CD4-positive, alpha-beta T cell (primary cell): ENCODE data around the gene MCTP1. TPM values are rescaled to one million over a fixed set of nuclear protein-coding genes. Genes with fewer than 3 reads are reported as not detected.

Experiments used
- ATAC-seq: fragments of 200-7000 bp; cut with Tn5 transposase; one replicate; pipeline ENCODE4 v1.10.0; 2022; ENCODE audit warnings: mild to moderate bottlenecking; ENCODE audit not compliant: poor library complexity
- CTCF ChIA-PET: fragments of 350-600 bp; sonication (Branson Sonifier 250); formaldehyde crosslinking; loops from one replicate; lab custom pipeline; 2021; ENCODE audit warnings: antibody characterized with exemption, inconsistent platforms; lab: Charles Lee
- POLR2A ChIA-PET: fragments of 350-600 bp; sonication (Branson Sonifier 250); formaldehyde crosslinking; loops from one replicate; lab custom pipeline; 2021; ENCODE audit warnings: antibody characterized with exemption, inconsistent platforms; lab: Charles Lee
- DNase-seq, 14 experiments: peaks; one replicate each; pipeline ENCODE4 v3.0.0-alpha.2; 2013 to 2020; ENCODE audit warnings: mixed read lengths in 2 of 14
- H3K27ac ChIP-seq, 2 donors: one replicate each; pipeline versions ENCODE4 v1.5.1 to v1.7.0; 2013; ENCODE audit warnings: low read length in 2 of 2, low read depth in 1 of 2, mild to moderate bottlenecking in 1 of 2
- H3K27me3 ChIP-seq, 2 experiments: 1 replicate in 1 of 2; 2 replicates in 1 of 2; pipeline versions ENCODE4 v1.6.1 to v1.7.0; 2013; ENCODE audit warnings: low read length in 2 of 2, control low read depth in 1 of 2, mild to moderate bottlenecking in 1 of 2, moderate library complexity in 1 of 2; ENCODE audit not compliant: insufficient read depth in 2 of 2, control insufficient read depth in 1 of 2
- H3K36me3 ChIP-seq: one replicate; pipeline ENCODE4 v1.6.1; 2013; ENCODE audit warnings: low read length, control low read depth; ENCODE audit not compliant: insufficient read depth
- H3K4me1 ChIP-seq: one replicate; pipeline ENCODE4 v1.6.1; 2013; ENCODE audit warnings: low read length, control low read depth; ENCODE audit not compliant: insufficient read depth
- H3K4me3 ChIP-seq: one replicate; pipeline ENCODE4 v1.5.1; 2013; ENCODE audit warnings: mild to moderate bottlenecking, low read length, moderate library complexity
- H3K9me3 ChIP-seq, 2 experiments: 1 replicate in 1 of 2; 2 replicates in 1 of 2; pipeline versions ENCODE4 v1.6.1 to v1.7.0; 2013; ENCODE audit warnings: low read length in 2 of 2, mild to moderate bottlenecking in 2 of 2, control low read depth in 1 of 2, moderate library complexity in 1 of 2; ENCODE audit not compliant: control insufficient read depth in 1 of 2, insufficient read depth in 1 of 2
- H3K27ac Mint-ChIP-seq: one replicate; pipeline ENCODE4 v1.8.0; 2020; ENCODE audit warnings: mixed read lengths
- H3K27me3 Mint-ChIP-seq: one replicate; pipeline ENCODE4 v1.8.0; 2021; ENCODE audit warnings: mixed read lengths
- H3K36me3 Mint-ChIP-seq: one replicate; pipeline ENCODE4 v1.8.0; 2021; ENCODE audit warnings: low read depth, mixed read lengths
- H3K4me1 Mint-ChIP-seq: one replicate; pipeline ENCODE4 v1.8.0; 2021; ENCODE audit warnings: low read depth, mixed read lengths
- H3K4me3 Mint-ChIP-seq: one replicate; pipeline ENCODE4 v1.8.0; 2020; ENCODE audit warnings: mild to moderate bottlenecking, mixed read lengths
- H3K9me3 Mint-ChIP-seq: one replicate; pipeline ENCODE4 v1.8.0; 2020; ENCODE audit warnings: mixed read lengths
- intact Hi-C, 2 experiments: fragments of 100-400 bp; cut with DNase I in 1 of 2; cut with micrococcal nuclease in 1 of 2; formaldehyde crosslinking; loops; one replicate each; pipeline versions ENCODE4 v1.15.1 to v1.9.0; 2023 to 2025; cut with DNase I, micrococcal nuclease
- total RNA-seq, 174 experiments: library from RNA in 2 of 174; stranded (reverse) in 2 of 174; gene quantifications; one replicate each; pipeline ENCODE4 v1.2.3 and lab custom pipeline; 2021 to 2026
- TF ChIP-seq, protein P1 (sequence below): fragments of 200-600 bp; IDR thresholded peaks from one replicate; pipeline ENCODE4 v1.8.0; 2022; ENCODE audit warnings: antibody characterized with exemption, mild to moderate bottlenecking

The MCTP1 gene
- total RNA-seq, 2 experiments from 2014 or later: 2.1 to 2.7 TPM

DNA sequence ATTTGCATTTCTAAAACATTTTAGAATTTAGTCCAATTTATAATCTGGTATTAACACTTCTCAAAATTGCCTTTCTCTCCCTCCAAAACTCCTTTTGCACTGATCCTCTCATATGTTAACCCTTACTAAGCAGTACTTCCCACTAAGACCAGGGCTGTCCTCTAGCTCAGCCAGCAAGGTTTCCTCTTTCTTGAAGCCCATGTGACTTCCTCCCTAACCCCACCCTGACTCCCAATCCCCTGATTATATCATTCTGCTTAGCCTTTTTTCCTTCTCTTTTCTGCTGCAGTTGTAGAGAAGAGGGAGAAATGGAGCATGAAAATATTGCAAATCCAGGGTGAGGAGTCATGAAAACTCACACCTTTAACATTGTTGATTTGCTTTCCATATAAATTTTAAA is 241.7 kb downstream of the MCTP1 start:
- Mint-ChIP-seq H3K27ac (no peak overlapping the region), H3K4me1 (no peaks in the 10 kb centered on the region), H3K27me3 (no peaks in the 10 kb centered on the region), H3K9me3 (no peaks in the 10 kb centered on the region), H3K4me3 (no peak overlapping the region), H3K36me3 (no peaks in the 10 kb centered on the region)
- Histone ChIP-seq H3K4me3 (no peak overlapping the region), H3K9me3 (peaks cover 0 to 5% of the 10 kb centered on the region in 2 experiments), H3K36me3 (no peaks in the 10 kb centered on the region), H3K27me3 (no peaks in the 10 kb centered on the region), H3K27ac (no peak overlapping the region), H3K4me1 (no peaks in the 10 kb centered on the region)
- intact Hi-C loops: no loop called here
- TF ChIP-seq, protein P1, sequence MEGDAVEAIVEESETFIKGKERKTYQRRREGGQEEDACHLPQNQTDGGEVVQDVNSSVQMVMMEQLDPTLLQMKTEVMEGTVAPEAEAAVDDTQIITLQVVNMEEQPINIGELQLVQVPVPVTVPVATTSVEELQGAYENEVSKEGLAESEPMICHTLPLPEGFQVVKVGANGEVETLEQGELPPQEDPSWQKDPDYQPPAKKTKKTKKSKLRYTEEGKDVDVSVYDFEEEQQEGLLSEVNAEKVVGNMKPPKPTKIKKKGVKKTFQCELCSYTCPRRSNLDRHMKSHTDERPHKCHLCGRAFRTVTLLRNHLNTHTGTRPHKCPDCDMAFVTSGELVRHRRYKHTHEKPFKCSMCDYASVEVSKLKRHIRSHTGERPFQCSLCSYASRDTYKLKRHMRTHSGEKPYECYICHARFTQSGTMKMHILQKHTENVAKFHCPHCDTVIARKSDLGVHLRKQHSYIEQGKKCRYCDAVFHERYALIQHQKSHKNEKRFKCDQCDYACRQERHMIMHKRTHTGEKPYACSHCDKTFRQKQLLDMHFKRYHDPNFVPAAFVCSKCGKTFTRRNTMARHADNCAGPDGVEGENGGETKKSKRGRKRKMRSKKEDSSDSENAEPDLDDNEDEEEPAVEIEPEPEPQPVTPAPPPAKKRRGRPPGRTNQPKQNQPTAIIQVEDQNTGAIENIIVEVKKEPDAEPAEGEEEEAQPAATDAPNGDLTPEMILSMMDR: no peak
- ATAC-seq (no peak), DNase-seq (no peak)
- POLR2A ChIA-PET: no interaction called here
- CTCF ChIA-PET: interaction anchor here (1.5 kb wide), 1 partner anchor 9 kb away, joined by 3 read pairs; no protein-coding TSS in a partner anchor

DNA sequence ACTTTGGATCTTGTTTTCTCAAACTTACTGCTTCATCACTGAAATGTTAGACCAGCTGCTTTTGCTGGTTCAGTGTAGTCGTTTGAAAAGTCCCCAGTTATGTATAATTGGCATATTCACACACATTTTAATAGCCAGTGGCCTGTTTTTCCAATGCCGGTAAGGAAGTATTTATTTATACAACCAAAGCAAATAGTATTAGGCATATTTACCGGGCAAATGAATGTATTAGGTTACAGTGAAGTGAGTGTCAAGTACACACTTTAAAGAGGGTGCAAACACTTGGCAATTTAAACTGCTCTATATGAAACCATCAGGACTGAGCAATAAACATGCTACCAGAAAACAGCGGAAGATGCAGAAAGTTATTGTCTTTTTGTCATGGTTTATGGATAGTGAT is 242.9 kb downstream of the MCTP1 start:
- no peaks in the 10 kb centered on the region for H3K36me3 ChIP-seq
- CTCF ChIA-PET: interaction anchor here (1.5 kb wide), 1 partner anchor 10 kb away, joined by 3 read pairs; no protein-coding TSS in a partner anchor
- TF ChIP-seq, protein P1: no peak

DNA sequence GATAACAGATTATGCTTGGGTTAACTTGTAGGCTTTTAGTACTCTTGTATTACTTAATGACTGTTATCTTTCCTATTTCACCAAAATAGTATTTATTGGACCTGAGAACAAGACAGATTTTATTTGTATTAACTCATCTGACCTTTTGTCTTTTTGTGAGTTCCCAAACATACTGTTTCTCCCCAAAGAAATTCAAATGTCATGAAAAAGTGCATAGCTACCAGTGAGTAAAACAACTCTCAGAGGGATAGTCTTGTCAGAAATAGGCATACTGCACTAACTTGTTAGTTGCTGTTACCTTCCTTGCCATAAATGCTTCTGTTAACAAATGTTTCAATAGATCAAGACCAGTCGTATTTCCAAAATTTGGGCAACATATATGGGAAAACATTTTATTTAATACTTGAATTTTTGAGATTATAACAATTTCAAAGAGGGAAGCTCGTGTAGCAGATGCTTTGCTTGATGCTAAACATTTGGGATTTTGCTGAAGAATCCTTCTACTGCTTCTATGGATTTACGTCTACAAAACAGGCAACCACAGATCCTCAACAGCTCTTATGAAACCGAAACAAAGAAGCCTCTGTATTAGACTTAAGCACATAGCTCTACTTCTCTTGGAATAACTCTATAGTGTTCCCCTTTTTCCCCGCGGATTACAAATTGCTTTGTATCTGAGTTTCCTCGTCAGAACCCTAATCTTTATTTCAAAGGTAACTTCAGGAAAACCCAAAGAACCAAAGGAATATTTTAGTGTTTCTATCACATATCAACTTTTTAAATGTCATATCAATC is 248.8 kb downstream of the MCTP1 start:
- TF ChIP-seq, protein P1: no peak
- intact Hi-C loops: no loop called here
- ChIA-PET POLR2A (no interaction called here), CTCF (no interaction called here)
- no peaks in the 10 kb centered on the region for H3K4me1 Mint-ChIP-seq
- H3K4me3 Mint-ChIP-seq: no peak overlapping the region
- H3K36me3 Mint-ChIP-seq: no peaks in the 10 kb centered on the region
- Histone ChIP-seq H3K36me3 (no peaks in the 10 kb centered on the region), H3K27me3 (no peaks in the 10 kb centered on the region), H3K27ac (no peak overlapping the region), H3K4me1 (no peaks in the 10 kb centered on the region), H3K9me3 (peaks cover 0 to 5% of the 10 kb centered on the region in 2 experiments), H3K4me3 (no peak overlapping the region)
- no peak for ATAC-seq
- no peak overlapping the region for H3K27ac Mint-ChIP-seq
- H3K9me3 Mint-ChIP-seq: peaks cover 5% of the 10 kb centered on the region
- DNase-seq: no peak
- H3K27me3 Mint-ChIP-seq: no peaks in the 10 kb centered on the region

More for the DNA sequence above, 242.9 kb downstream of the MCTP1 start:
- no peaks in the 10 kb centered on the region for H3K36me3 Mint-ChIP-seq
- no peaks in the 10 kb centered on the region for H3K27me3 Mint-ChIP-seq
- intact Hi-C loops: no loop called here
- H3K27ac Mint-ChIP-seq: no peak overlapping the region
- Histone ChIP-seq H3K27ac (no peak overlapping the region), H3K9me3 (peaks cover 0 to 5% of the 10 kb centered on the region in 2 experiments), H3K27me3 (no peaks in the 10 kb centered on the region), H3K4me1 (no peaks in the 10 kb centered on the region), H3K4me3 (no peak overlapping the region)
- POLR2A ChIA-PET: no interaction called here
- ATAC-seq: no peak
- no peak overlapping the region for H3K4me3 Mint-ChIP-seq
- no peaks in the 10 kb centered on the region for H3K4me1 Mint-ChIP-seq
- H3K9me3 Mint-ChIP-seq: no peaks in the 10 kb centered on the region
- no peak for DNase-seq
